Body of pancreas (tissue), 4 donors: ENCODE results near the gene NAV1.

Experiments used
- POLR2A ChIP-seq, 3 donors: fragments of 450-650 bp; IDR thresholded peaks; one replicate each; pipeline ENCODE4 v1.6.1; 2016; ENCODE audit warnings: antibody characterized with exemption in 3 of 3, mild to moderate bottlenecking in 2 of 3
- TF ChIP-seq, protein P1 (sequence below), 7 experiments: fragments of 450-650 bp in 4 of 7; fragments of 200-600 bp in 3 of 7; sonication (generic) in 3 of 7; IDR thresholded peaks; one replicate each; pipeline ENCODE4 v1.5.1; 2016 to 2019; ENCODE audit warnings: antibody characterized with exemption in 7 of 7

- TF ChIP-seq, protein P1, sequence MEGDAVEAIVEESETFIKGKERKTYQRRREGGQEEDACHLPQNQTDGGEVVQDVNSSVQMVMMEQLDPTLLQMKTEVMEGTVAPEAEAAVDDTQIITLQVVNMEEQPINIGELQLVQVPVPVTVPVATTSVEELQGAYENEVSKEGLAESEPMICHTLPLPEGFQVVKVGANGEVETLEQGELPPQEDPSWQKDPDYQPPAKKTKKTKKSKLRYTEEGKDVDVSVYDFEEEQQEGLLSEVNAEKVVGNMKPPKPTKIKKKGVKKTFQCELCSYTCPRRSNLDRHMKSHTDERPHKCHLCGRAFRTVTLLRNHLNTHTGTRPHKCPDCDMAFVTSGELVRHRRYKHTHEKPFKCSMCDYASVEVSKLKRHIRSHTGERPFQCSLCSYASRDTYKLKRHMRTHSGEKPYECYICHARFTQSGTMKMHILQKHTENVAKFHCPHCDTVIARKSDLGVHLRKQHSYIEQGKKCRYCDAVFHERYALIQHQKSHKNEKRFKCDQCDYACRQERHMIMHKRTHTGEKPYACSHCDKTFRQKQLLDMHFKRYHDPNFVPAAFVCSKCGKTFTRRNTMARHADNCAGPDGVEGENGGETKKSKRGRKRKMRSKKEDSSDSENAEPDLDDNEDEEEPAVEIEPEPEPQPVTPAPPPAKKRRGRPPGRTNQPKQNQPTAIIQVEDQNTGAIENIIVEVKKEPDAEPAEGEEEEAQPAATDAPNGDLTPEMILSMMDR (IDR thresholded peaks at IDR 0.05), result no peak
- no peak for TF ChIP-seq POLR2A (IDR thresholded peaks at IDR 0.05)
These were observed 22.3 kb downstream of the NAV1 start for GRCh38 chr1:201561195-201561564.
